22Rv1 (cell line): Measurements from ENCODE around the gene IL17RD.

ENCODE experiments used
- ZFX ChIP-seq: fragments of 450-650 bp; IDR thresholded peaks from 2 replicates; pipeline ENCODE4 v1.6.1; 2017; ENCODE audit warnings: antibody characterized with exemption, borderline replicate concordance
- TF ChIP-seq, protein P1 (sequence below): fragments of 450-650 bp; IDR thresholded peaks from 2 replicates; pipeline ENCODE4 v1.5.1; 2017; ENCODE audit warnings: mild to moderate bottlenecking

DNA sequence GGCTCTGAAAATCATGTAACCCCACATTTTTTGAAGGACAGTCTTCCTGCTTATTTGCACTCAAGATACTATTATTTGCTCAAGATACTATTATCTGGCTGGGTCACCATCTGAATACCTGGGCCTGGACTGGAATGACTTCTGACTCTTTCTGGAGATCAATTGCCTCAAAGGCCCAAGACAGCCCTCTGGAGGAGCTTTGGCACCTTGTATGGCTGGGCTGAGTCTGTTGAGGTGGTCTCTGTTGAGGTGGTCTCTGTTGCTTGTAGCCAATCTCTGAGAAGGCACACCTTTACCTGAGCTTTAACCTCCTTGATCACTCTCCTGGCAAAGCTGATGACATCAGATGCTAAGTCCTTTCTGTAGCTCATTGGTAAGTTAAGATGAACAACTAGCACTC, 71.7 kb downstream of the IL17RD start:
- TF ChIP-seq, protein P1, sequence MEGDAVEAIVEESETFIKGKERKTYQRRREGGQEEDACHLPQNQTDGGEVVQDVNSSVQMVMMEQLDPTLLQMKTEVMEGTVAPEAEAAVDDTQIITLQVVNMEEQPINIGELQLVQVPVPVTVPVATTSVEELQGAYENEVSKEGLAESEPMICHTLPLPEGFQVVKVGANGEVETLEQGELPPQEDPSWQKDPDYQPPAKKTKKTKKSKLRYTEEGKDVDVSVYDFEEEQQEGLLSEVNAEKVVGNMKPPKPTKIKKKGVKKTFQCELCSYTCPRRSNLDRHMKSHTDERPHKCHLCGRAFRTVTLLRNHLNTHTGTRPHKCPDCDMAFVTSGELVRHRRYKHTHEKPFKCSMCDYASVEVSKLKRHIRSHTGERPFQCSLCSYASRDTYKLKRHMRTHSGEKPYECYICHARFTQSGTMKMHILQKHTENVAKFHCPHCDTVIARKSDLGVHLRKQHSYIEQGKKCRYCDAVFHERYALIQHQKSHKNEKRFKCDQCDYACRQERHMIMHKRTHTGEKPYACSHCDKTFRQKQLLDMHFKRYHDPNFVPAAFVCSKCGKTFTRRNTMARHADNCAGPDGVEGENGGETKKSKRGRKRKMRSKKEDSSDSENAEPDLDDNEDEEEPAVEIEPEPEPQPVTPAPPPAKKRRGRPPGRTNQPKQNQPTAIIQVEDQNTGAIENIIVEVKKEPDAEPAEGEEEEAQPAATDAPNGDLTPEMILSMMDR, result no peak
- no peak for TF ChIP-seq ZFX
